ENCODE results near the gene WDR45B.

Gene WDR45B

GRCh38 chr17:82665217-82665616 lies 17.0 kb upstream of the WDR45B start:
- no peaks in the 10 kb centered on the region for H3K27me3 ChIP-seq (ENCODE audit: insufficient read depth, low read depth)
- H4K20me1 ChIP-seq (ENCODE audit: insufficient read depth), result no peaks in the 10 kb centered on the region
- H3K9ac ChIP-seq, result no peak overlapping the region
- no peak overlapping the region for H3K4me2 ChIP-seq
- no peaks in the 10 kb centered on the region for H3K79me2 ChIP-seq (ENCODE audit: insufficient read depth, low read depth)
- H3K4me1 ChIP-seq (ENCODE audit: low read depth, poor library complexity, severe bottlenecking), result no peaks in the 10 kb centered on the region
- TF ChIP-seq CTCF (conservative IDR thresholded peaks at IDR 0.05; ENCODE audit: low read depth, low read length), result no peak
- H3K36me3 ChIP-seq (ENCODE audit: insufficient read depth), result no peaks in the 10 kb centered on the region
- H2AFZ ChIP-seq (ENCODE audit: low read depth), result no peak overlapping the region
- no peak overlapping the region for H3K27ac ChIP-seq
- no peak overlapping the region for H3K4me3 ChIP-seq (IDR thresholded peaks at IDR 0.05; ENCODE audit: insufficient read depth, low read depth, low read length)

GRCh38 chr17:82664701-82665182 lies 16.5 kb upstream of the WDR45B start:
- Histone ChIP-seq H3K27me3 (ENCODE audit: insufficient read depth, low read depth) (no peaks in the 10 kb centered on the region), H3K27ac (no peak overlapping the region), H3K4me1 (ENCODE audit: low read depth, poor library complexity, severe bottlenecking) (no peaks in the 10 kb centered on the region), H3K79me2 (ENCODE audit: insufficient read depth, low read depth) (no peaks in the 10 kb centered on the region), H3K36me3 (ENCODE audit: insufficient read depth) (no peaks in the 10 kb centered on the region), H3K4me3 (IDR thresholded peaks at IDR 0.05; ENCODE audit: insufficient read depth, low read depth, low read length) (no peak overlapping the region), H2AFZ (ENCODE audit: low read depth) (no peak overlapping the region), H3K9ac (no peak overlapping the region), H4K20me1 (ENCODE audit: insufficient read depth) (no peaks in the 10 kb centered on the region), H3K4me2 (no peak overlapping the region)
- no peak for TF ChIP-seq CTCF (conservative IDR thresholded peaks at IDR 0.05; ENCODE audit: low read depth, low read length)

- Histone ChIP-seq H2AFZ (ENCODE audit: low read depth) (no peak overlapping the region), H4K20me1 (ENCODE audit: insufficient read depth) (no peaks in the 10 kb centered on the region), H3K79me2 (ENCODE audit: insufficient read depth, low read depth) (no peaks in the 10 kb centered on the region), H3K27me3 (ENCODE audit: insufficient read depth, low read depth) (no peaks in the 10 kb centered on the region), H3K9ac (no peak overlapping the region), H3K4me3 (IDR thresholded peaks at IDR 0.05; ENCODE audit: insufficient read depth, low read depth, low read length) (no peak overlapping the region), H3K36me3 (ENCODE audit: insufficient read depth) (no peaks in the 10 kb centered on the region), H3K4me2 (no peak overlapping the region), H3K27ac (no peak overlapping the region), H3K4me1 (ENCODE audit: low read depth, poor library complexity, severe bottlenecking) (no peaks in the 10 kb centered on the region)
- TF ChIP-seq CTCF (conservative IDR thresholded peaks at IDR 0.05; ENCODE audit: low read depth, low read length), result no peak
Observed at GRCh38 chr17:82664276-82664575, 16.0 kb upstream of the WDR45B start.

- no peaks in the 10 kb centered on the region for H4K20me1 ChIP-seq (ENCODE audit: insufficient read depth)
- no peak overlapping the region for H3K9ac ChIP-seq
- no peak overlapping the region for H2AFZ ChIP-seq (ENCODE audit: low read depth)
- no peak overlapping the region for H3K4me2 ChIP-seq
- no peaks in the 10 kb centered on the region for H3K36me3 ChIP-seq (ENCODE audit: insufficient read depth)
- no peaks in the 10 kb centered on the region for H3K27me3 ChIP-seq (ENCODE audit: insufficient read depth, low read depth)
- no peaks in the 10 kb centered on the region for H3K4me1 ChIP-seq (ENCODE audit: low read depth, poor library complexity, severe bottlenecking)
- no peak overlapping the region for H3K27ac ChIP-seq
- H3K4me3 ChIP-seq (IDR thresholded peaks at IDR 0.05; ENCODE audit: insufficient read depth, low read depth, low read length), result no peak overlapping the region
- no peak for TF ChIP-seq CTCF (conservative IDR thresholded peaks at IDR 0.05; ENCODE audit: low read depth, low read length)
- H3K79me2 ChIP-seq (ENCODE audit: insufficient read depth, low read depth), result no peaks in the 10 kb centered on the region
Observed at GRCh38 chr17:82663381-82664275, 15.4 kb upstream of the WDR45B start.
